Measurements from ENCODE around the gene LONRF2.
"Not testable (repeated sequence)": the region's sequence is repeated elsewhere in the genome, so short reads cannot be mapped to it uniquely, and the experiment has no call there.

Gene LONRF2

GRCh38 chr2:100321866-100322820, at the start of gene LONRF2:
Gene LONRF2 (minus strand): TSS chr2:100322501. CDS start chr2:100322093, 408 bp downstream.
- no peak for DNase-seq (ENCODE audit: low read depth, low spot score)

DNA sequence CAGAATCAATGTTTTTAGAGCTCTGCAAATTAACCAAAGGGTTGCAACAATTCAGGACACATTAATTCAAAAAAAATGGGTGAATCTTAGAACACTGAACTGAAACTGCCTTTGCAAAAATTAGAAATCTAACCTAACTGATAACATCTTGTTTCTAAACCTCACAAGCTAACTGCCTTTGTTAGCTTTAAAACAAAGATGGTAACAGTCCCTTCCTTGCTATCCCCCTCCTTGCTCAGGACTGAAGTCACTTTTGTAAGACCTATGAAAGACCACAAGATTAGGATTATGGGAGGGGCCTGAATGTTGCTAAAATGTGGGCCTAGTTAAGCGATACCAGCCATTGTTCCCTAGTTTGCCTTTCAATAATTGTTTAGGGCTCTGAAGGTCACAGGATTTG, 44.9 kb upstream of the LONRF2 start:
- no peak for DNase-seq (ENCODE audit: low read depth, low spot score)

GRCh38 chr2:100365434-100365833, 43.1 kb upstream of the LONRF2 start:
- DNase-seq (ENCODE audit: low read depth, low spot score) = no peak

DNA sequence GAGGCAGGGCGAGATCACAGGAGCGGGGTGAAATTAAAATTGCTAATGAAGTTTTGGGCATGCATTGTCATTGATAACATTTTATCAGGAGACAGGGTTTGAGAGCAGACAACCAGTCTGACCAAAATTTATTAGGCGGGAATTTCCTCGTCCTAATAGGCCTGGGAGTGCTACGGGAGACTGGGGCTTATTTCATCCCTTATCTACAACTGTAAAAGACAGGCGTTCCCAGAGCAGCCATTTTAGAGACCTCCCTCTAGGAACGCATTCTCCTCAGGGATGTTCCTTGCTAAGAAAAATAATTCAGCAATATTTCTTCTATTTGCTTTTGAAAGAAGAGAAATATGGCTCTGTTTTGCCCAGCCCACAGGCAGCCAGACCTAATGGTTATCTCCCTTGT, 40.0 kb upstream of the LONRF2 start:
- DNase-seq (ENCODE audit: low read depth, low spot score) = not testable (repeated sequence)

- DNase-seq (ENCODE audit: low read depth, low spot score) = no peak
These were observed 37.3 kb upstream of the LONRF2 start for GRCh38 chr2:100359576-100359975.

- DNase-seq (ENCODE audit: low read depth, low spot score) = no peak
These were observed 36.3 kb upstream of the LONRF2 start for GRCh38 chr2:100358554-100358953.

- no peak for DNase-seq (ENCODE audit: low read depth, low spot score)
These were observed 30.2 kb upstream of the LONRF2 start for GRCh38 chr2:100352521-100352920.

- DNase-seq (ENCODE audit: low read depth, low spot score) = no peak
These were observed 28.4 kb upstream of the LONRF2 start for GRCh38 chr2:100350661-100351185.

- not testable (repeated sequence) for DNase-seq (ENCODE audit: low read depth, low spot score)
These were observed 22.8 kb upstream of the LONRF2 start for GRCh38 chr2:100345144-100345543.

DNA sequence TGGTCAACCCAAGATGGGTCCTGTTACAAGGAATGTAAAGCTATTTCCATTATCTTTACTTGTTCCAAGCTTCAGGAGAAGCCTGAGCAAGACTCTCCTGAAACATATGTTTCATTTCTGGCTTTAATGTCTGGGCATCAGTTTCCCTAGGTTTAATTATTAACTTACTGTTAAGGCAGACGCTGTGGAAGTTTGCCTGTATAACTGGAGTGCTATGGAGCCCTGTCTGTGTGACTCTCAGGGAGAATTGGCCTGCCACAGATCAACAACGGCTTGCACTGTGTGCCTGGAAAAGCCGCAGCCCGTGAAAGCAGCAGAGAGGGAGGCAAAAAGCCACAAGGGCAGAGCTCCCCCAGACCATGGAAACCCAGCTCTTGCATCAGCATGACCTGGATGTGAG, 22.1 kb upstream of the LONRF2 start:
- DNase-seq (ENCODE audit: low read depth, low spot score) = no peak

GRCh38 chr2:100342466-100342865, 20.2 kb upstream of the LONRF2 start:
- not testable (repeated sequence) for DNase-seq (ENCODE audit: low read depth, low spot score)

DNA sequence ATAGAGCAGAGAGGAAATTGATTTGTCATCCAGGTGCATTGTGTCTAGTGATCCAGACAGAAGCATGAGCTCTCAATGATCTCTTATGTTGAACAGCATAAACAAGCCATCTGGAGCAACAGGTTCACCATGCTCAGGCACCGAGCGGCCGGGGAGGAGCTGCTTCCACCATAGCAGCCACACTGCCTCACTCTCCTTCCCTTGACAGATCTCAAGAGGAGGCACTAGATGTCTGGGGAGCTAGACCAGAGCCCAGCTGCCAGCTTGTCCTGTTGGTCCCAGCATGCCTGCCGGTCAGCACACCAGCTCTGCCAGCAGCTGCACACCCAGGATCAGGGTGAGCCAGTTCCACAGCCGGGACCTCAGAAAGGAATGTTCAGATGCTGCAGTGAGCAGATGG, 17.5 kb upstream of the LONRF2 start:
- DNase-seq (ENCODE audit: low read depth, low spot score) = no peak

DNA sequence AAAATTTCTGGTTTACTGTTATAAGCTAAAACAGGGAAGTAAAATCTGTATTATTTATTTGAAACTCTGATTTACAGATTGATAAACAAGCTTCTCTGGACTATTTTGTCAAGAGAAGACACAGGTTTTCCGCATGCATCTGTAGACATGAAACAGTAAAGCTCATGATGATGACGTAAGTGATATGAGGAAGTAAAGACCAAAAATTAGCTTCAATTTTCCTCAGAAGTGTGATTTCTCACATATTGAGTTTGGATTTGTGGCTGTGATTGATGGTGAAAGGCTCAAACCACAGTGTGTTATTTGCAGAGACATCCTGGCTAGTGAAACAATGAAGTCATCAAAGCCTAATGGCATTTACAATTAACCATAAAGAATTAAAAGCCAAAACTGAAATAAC, 12.6 kb upstream of the LONRF2 start:
- no peak for DNase-seq (ENCODE audit: low read depth, low spot score)

DNA sequence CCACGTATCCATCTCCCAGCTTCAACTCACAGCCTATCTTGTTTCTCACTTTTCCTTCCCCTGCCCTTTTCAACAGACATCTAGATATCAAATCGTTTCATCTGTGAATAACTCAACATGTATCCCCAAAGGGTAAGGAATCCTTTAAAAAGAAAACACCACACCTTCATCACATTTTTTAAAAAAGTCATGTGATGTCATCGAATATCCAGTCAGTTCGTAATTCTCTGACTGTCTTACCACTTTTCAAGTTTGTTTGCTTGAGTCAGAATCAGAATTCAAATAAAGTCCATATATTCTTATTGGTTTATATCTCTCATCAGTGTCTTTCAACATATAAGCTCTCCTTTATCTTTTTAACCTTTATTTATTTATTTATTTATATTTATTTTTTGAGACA, 5.4 kb upstream of the LONRF2 start:
- DNase-seq (ENCODE audit: low read depth, low spot score) = no peak

GRCh38 chr2:100321179-100321865, 979 bp downstream of the LONRF2 start:
- no peak for DNase-seq (ENCODE audit: low read depth, low spot score)

DNA sequence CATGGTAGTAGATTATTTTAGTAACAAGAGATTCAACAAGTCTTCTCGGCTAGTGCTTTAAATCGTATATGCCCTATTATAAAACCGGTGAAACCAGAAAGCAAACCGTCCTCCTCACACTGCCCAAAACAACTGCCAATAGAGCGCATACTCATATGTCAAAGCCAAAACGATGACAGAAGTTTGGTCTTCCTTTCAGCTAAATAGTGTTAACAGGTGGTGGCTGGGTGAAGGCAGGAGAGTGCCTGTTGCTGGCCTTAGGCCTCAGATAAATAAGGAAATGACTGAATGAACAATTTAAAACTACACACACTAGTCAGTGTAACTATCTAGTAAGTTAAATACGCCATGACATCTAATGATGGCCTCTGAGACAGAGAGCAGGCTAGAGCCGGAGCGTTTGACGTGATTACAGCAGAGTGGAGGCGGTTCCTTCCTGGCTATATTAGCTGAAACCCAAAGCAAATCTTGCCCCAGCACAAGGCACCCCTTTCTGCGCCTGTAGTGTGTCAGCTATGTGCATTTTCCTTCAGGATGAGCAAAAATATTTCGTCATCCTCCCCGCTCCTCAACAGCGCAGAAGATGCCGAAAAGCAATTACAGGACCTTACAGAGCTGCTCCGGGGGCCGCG, 1.6 kb downstream of the LONRF2 start:
- DNase-seq (ENCODE audit: low read depth, low spot score) = no peak

GRCh38 chr2:100317634-100318033, 4.7 kb downstream of the LONRF2 start:
- DNase-seq (ENCODE audit: low read depth, low spot score) = no peak

GRCh38 chr2:100309973-100310719, 12.2 kb downstream of the LONRF2 start:
- DNase-seq (ENCODE audit: low read depth, low spot score) = no peak

DNA sequence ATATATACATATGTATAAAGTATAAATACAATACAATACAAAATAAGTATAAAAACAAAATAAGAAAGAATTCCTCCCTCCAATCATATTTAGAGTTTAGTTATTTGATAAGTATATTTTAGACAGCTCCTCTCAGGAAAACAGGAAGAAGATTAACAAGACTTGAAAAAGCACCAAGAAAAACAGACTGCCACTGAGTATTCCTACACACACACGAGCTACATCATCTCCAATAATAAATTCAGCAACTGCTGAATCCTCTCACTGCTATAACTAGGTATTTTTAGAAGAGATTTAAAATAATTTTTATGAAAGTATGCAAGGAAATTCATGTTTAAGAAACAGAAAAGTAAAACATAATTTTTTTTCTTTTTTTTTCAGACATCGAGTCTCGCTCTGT, 13.0 kb downstream of the LONRF2 start:
- no peak for DNase-seq (ENCODE audit: low read depth, low spot score)

DNA sequence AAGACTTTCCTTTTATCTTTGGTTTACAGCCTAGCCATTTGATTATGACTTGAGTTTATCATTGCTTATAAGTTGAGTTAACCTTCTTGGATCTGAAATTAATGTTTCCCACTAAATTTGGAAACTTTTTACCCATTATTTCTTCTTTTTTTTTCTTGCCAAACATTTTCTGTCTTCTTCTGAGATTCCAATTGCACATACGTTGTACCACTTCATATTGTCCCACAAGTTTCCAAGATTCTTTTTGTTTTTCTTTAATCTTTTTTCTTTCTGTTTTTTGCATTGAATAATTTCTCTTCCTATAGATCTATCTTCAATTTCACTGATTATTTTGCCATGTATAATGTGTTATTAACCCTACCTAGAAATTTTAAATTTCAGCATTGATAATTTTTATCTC, 18.6 kb downstream of the LONRF2 start:
- DNase-seq (ENCODE audit: low read depth, low spot score) = no peak

- no peak for DNase-seq (ENCODE audit: low read depth, low spot score)
These were observed 19.8 kb downstream of the LONRF2 start for GRCh38 chr2:100302585-100302892.
